PC-9 (cell line): ENCODE results near the gene MEAF6.

Experiments
- EZH2 ChIP-seq: fragments of 200-600 bp; sonication (generic); IDR thresholded peaks from 2 replicates; pipeline ENCODE4 v1.8.0; 2017; ENCODE audit warnings: antibody characterized with exemption, low read depth
- TF ChIP-seq, protein P1 (sequence below): fragments of 200-600 bp; sonication (generic); conservative IDR thresholded peaks from 2 replicates; pipeline ENCODE4 v1.6.1; 2017; ENCODE audit warnings: mixed run types, antibody characterized with exemption, mild to moderate bottlenecking, moderate library complexity

DNA sequence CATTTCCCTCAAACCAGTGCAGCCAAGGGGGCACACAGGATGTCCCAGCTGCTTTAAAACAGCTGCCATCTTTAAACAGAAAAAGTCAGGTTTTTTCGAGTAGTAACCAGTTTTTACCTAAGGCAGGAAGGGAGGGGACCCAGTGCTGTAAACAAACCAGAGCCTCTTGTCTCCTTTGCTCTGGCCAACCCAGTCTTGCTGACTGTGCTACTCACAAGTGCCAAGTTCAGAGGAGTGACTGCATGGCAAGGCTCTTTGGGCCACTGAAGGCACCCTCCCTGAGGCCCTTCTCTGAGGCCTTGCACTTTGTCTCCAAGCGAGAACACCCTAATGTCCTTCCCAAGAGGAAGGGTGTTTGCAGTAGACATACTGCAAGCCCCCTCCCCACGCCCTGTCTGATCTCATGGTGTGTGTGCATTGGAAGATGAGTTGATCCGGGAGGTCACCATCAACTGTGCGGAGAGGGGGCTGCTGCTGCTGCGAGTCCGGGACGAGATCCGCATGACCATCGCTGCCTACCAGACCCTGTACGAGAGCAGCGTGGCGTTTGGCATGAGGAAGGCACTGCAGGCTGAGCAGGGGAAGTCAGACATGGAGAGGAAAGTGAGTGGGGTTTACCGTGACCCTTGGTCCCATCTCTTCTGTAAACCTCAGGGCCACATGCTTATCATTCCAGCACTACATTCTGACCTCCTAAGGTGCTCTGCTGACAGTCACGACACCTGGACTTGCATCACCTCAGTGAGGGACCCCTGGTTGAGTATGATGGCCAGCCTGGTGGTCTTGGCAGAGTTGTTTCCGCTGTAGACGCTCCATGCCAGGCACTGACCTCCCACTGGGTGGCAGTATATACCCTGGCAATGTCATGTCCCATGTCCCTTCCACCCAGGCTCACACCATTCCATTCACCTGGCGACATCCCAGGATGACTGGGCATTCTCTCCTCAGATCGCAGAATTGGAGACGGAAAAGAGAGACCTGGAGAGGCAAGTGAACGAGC, 46.9 kb upstream of the MEAF6 start:
- TF ChIP-seq, protein P1, sequence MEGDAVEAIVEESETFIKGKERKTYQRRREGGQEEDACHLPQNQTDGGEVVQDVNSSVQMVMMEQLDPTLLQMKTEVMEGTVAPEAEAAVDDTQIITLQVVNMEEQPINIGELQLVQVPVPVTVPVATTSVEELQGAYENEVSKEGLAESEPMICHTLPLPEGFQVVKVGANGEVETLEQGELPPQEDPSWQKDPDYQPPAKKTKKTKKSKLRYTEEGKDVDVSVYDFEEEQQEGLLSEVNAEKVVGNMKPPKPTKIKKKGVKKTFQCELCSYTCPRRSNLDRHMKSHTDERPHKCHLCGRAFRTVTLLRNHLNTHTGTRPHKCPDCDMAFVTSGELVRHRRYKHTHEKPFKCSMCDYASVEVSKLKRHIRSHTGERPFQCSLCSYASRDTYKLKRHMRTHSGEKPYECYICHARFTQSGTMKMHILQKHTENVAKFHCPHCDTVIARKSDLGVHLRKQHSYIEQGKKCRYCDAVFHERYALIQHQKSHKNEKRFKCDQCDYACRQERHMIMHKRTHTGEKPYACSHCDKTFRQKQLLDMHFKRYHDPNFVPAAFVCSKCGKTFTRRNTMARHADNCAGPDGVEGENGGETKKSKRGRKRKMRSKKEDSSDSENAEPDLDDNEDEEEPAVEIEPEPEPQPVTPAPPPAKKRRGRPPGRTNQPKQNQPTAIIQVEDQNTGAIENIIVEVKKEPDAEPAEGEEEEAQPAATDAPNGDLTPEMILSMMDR = peak; percentile 69
- no peak for TF ChIP-seq EZH2
